ENCODE results near the gene PGM3. TPM values are rescaled to one million over a fixed set of nuclear protein-coding genes. Genes with fewer than 3 reads are reported as not detected.

Gene PGM3
- polyA plus RNA-seq, 2 of the 4 experiments (the other 2 are of a cell fraction): 37.3 to 51.7 TPM

DNA sequence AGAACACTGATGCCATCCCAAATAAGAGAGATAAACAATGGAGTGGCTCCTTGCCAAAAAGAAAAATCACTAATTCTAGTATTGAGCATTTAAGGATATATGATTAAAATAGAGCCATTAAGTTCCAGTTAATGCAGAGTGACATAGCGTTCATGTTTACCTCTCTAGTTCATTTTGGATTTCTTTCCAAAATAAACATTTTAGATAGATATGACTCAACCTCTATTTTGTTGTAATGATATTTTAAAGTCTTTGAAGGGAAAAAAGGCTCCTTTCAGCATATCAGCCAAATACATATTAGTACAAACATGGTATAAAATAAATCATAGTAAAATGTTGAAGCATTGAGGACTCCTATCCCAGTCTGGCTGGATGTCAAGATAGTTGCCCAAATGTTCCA lies 33.5 kb upstream of the PGM3 start:
- ATAC-seq (no peak), DNase-seq (ENCODE audit: low read depth in 1 of 2, low spot score in 1 of 2) (no peak), FAIRE-seq (no peak)
- ChIA-PET POLR2A (no interaction called here), CTCF (interaction anchor here (1.4 kb wide), 1 partner anchor 284 kb away, joined by 3 read pairs; no protein-coding TSS in a partner anchor)
- Histone ChIP-seq H3K4me3 (no peak overlapping the region), H3K27ac (no peak overlapping the region), H3K4me1 (peaks cover 4% of the 10 kb centered on the region; the same call in 1 of the 3 replicates), H3K4me2 (no peak overlapping the region), H3K9me3 (no peaks in the 10 kb centered on the region)
- TF ChIP-seq CBX8 (IDR thresholded peaks at IDR 0.05) (no peak), CHD2 (IDR thresholded peaks at IDR 0.05; ENCODE audit: low read length, partially characterized antibody) (no peak), NFE2L2 (conservative IDR thresholded peaks at IDR 0.05; ENCODE audit: low read length) (no peak), PHF8 (IDR thresholded peaks at IDR 0.05; ENCODE audit: borderline replicate concordance, low read depth) (no peak), BHLHE40 (IDR thresholded peaks at IDR 0.05; ENCODE audit: low read depth, low read length) (no peak), MYC (IDR thresholded peaks at IDR 0.05; ENCODE audit: borderline replicate concordance, low read length) (no peak), POLR2A (IDR thresholded peaks at IDR 0.05; ENCODE audit: low read length) (no peak), RNF2 (IDR thresholded peaks at IDR 0.05; ENCODE audit: borderline replicate concordance, low read depth) (no peak), ZNF302 (CRISPR knock-in tag; IDR thresholded peaks at IDR 0.05) (no peak)
- TF ChIP-seq, protein P1, sequence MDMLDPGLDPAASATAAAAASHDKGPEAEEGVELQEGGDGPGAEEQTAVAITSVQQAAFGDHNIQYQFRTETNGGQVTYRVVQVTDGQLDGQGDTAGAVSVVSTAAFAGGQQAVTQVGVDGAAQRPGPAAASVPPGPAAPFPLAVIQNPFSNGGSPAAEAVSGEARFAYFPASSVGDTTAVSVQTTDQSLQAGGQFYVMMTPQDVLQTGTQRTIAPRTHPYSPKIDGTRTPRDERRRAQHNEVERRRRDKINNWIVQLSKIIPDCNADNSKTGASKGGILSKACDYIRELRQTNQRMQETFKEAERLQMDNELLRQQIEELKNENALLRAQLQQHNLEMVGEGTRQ (IDR thresholded peaks at IDR 0.05): no peak
- TF ChIP-seq, protein P2, sequence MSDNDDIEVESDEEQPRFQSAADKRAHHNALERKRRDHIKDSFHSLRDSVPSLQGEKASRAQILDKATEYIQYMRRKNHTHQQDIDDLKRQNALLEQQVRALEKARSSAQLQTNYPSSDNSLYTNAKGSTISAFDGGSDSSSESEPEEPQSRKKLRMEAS (IDR thresholded peaks at IDR 0.05): no peak
- WGBS (ENCODE audit: missing lambda C conversion rate): 31% methylated on average over 1 of the region's 1 CpG

DNA sequence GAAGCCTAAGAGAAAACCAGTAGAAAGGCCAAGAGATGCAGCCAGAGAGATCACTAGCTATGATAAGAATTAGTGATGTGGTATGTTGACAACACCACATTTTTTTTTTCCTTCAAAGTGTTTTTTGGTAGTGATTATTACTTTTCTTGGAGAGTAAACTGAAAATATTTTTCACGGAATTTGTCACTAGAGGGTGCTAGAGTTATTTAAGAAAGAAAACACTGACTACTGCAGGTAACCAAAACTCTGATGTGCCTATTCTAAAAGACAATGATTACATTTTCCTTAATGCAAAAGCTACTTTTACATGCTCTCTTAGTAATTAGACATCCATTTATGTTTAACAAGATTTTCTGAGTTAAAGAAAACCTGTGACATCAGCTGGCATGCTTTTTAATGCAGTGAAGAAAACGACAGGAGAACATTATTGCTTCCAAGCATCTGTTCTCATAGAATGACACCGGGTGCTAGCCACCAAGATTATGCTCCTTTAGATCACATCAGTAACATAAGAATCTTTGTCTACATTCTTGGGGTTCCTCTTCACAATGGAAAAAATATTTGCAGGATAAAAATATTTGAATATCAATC lies 28.9 kb upstream of the PGM3 start:
- ChIA-PET POLR2A (no interaction called here), CTCF (interaction anchor here (0.9 to 6.1 kb wide), 18 partner anchors 8 to 309 kb away, joined by 3 to 92 read pairs (median 4); partner anchors contain the start of genes DOP1A, PRSS35 and UBE3D)
- WGBS (ENCODE audit: missing lambda C conversion rate): 60% methylated on average over 3 of the region's 3 CpGs
- FAIRE-seq: no peak
- Histone ChIP-seq H3K4me1 (peaks cover 4% of the 10 kb centered on the region; the same call in 1 of the 3 replicates), H3K4me3 (no peak overlapping the region), H3K4me2 (no peak overlapping the region), H3K27ac (no peak overlapping the region), H3K9me3 (no peaks in the 10 kb centered on the region)
- ATAC-seq: peak; percentile 54; a peak in 3 of 6 replicates
- peak in 1 of 2 experiments; percentile 21 for DNase-seq (ENCODE audit: low read depth in 1 of 2, low spot score in 1 of 2)
- TF ChIP-seq FOXS1 (CRISPR knock-in tag; IDR thresholded peaks at IDR 0.05): no peak
- TF ChIP-seq CHD2 (IDR thresholded peaks at IDR 0.05; ENCODE audit: low read length, partially characterized antibody): no peak
- no peak for TF ChIP-seq TFCP2L1 (CRISPR knock-in tag; IDR thresholded peaks at IDR 0.05)
- no peak for TF ChIP-seq ZNF302 (CRISPR knock-in tag; IDR thresholded peaks at IDR 0.05)
- TF ChIP-seq SMC3 (IDR thresholded peaks at IDR 0.05): peak; percentile 46; the same call in 2 of the 3 replicates
- TF ChIP-seq HOXA7 (CRISPR knock-in tag; IDR thresholded peaks at IDR 0.05): no peak
- TF ChIP-seq KDM5A (IDR thresholded peaks at IDR 0.05): no peak
- TF ChIP-seq REST (IDR thresholded peaks at IDR 0.05): no peak
- TF ChIP-seq ZFP36 (IDR thresholded peaks at IDR 0.05; ENCODE audit: borderline replicate concordance, partially characterized antibody): no peak
- TF ChIP-seq MAFK (IDR thresholded peaks at IDR 0.05; ENCODE audit: partially characterized antibody): no peak
- no peak for TF ChIP-seq BCL3 (IDR thresholded peaks at IDR 0.05)
- TF ChIP-seq EHMT2 (IDR thresholded peaks at IDR 0.05; ENCODE audit: low read depth): no peak
- TF ChIP-seq EHF (CRISPR knock-in tag; IDR thresholded peaks at IDR 0.05): no peak
- no peak for TF ChIP-seq TP53 (CRISPR knock-in tag; IDR thresholded peaks at IDR 0.05)
- TF ChIP-seq RAD21 (conservative IDR thresholded peaks at IDR 0.05 in 1 of 2, IDR thresholded peaks at IDR 0.05 in 1 of 2): peak; percentile 50 to 52; a peak in 4 of 5 replicates
- TF ChIP-seq GATA3 (IDR thresholded peaks at IDR 0.05; ENCODE audit: borderline replicate concordance): no peak
- no peak for TF ChIP-seq HMGXB4 (CRISPR knock-in tag; IDR thresholded peaks at IDR 0.05; ENCODE audit: borderline replicate concordance)
- TF ChIP-seq POLR2AphosphoS2 (conservative IDR thresholded peaks at IDR 0.05; ENCODE audit: low read length): no peak
- TF ChIP-seq, protein P3, sequence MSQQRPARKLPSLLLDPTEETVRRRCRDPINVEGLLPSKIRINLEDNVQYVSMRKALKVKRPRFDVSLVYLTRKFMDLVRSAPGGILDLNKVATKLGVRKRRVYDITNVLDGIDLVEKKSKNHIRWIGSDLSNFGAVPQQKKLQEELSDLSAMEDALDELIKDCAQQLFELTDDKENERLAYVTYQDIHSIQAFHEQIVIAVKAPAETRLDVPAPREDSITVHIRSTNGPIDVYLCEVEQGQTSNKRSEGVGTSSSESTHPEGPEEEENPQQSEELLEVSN (IDR thresholded peaks at IDR 0.05; ENCODE audit: borderline replicate concordance, low read depth): no peak
